ENCODE measurements around the gene ERN2. TPM values are rescaled to one million over a fixed set of nuclear protein-coding genes. Genes with fewer than 3 reads are reported as not detected.

Gene ERN2
- polyA plus RNA-seq, 1 of the 3 experiments (the other 2 are of a cell fraction), result 0.03 TPM

DNA sequence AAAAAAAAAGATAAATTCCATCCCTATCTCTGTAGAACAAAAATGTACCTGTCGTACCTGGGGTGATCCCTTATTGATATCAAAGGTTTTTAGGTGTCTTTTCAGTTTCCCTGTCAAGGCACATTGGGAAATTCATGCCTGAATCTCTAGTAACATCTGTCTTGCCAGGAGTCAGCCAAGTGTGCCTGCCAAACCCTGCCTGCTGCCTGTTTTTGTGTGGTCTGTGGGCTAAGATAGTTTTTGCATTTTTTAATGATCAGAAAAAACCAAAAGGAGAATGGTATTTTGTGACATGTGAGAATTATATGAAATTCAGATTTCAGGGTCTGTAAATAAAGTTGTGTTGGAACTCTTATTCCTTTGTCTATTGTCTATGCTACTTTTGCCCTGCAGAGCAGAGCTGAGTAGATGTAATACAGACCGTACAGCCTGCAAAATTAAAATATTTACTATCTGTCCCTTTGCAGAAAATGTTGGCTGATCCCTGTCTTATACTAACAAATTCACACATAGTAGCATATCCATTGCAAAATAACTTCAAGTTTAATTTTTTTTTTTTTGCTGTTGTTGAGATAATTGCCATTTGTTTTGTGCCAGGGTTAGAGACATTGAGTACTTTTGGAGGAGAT, 28.8 kb upstream of the ERN2 start:
- no peak for TF ChIP-seq GATA2 (CRISPR knock-in tag; IDR thresholded peaks at IDR 0.05)
- no peak for TF ChIP-seq SIN3A (IDR thresholded peaks at IDR 0.05; ENCODE audit: borderline replicate concordance, low read depth, low read length)
- no peak for TF ChIP-seq POLR2AphosphoS5 (IDR thresholded peaks at IDR 0.05; ENCODE audit: low read depth, low read length)
- TF ChIP-seq, protein P1, sequence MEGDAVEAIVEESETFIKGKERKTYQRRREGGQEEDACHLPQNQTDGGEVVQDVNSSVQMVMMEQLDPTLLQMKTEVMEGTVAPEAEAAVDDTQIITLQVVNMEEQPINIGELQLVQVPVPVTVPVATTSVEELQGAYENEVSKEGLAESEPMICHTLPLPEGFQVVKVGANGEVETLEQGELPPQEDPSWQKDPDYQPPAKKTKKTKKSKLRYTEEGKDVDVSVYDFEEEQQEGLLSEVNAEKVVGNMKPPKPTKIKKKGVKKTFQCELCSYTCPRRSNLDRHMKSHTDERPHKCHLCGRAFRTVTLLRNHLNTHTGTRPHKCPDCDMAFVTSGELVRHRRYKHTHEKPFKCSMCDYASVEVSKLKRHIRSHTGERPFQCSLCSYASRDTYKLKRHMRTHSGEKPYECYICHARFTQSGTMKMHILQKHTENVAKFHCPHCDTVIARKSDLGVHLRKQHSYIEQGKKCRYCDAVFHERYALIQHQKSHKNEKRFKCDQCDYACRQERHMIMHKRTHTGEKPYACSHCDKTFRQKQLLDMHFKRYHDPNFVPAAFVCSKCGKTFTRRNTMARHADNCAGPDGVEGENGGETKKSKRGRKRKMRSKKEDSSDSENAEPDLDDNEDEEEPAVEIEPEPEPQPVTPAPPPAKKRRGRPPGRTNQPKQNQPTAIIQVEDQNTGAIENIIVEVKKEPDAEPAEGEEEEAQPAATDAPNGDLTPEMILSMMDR (IDR thresholded peaks at IDR 0.05), result no peak
- TF ChIP-seq JUND (IDR thresholded peaks at IDR 0.05), result no peak
- no peak for TF ChIP-seq EZH2phosphoT487 (IDR thresholded peaks at IDR 0.05; ENCODE audit: borderline replicate concordance, low read depth)
- no peak for TF ChIP-seq EP300 (IDR thresholded peaks at IDR 0.05; ENCODE audit: borderline replicate concordance in 1 of 2, low read depth in 1 of 2, low read length in 1 of 2)
- no peak for TF ChIP-seq ZBTB33 (IDR thresholded peaks at IDR 0.05; ENCODE audit: borderline replicate concordance, low read depth)
- TF ChIP-seq ELF1 (IDR thresholded peaks at IDR 0.05), result no peak
- H3F3A ChIP-seq (replicated peaks; ENCODE audit: insufficient read depth), result no peaks in the 10 kb centered on the region
- H3K4me2 ChIP-seq, result no peak overlapping the region
- no peaks in the 10 kb centered on the region for H4K20me1 ChIP-seq (ENCODE audit: insufficient read depth)
- H3K9ac ChIP-seq, result no peak overlapping the region
- H3K9me3 ChIP-seq, result no peaks in the 10 kb centered on the region
- H3K27me3 ChIP-seq (ENCODE audit: insufficient read depth), result peaks cover 19% of the 10 kb centered on the region; the same call in 1 of the 2 replicates
- POLR2A ChIA-PET, result no interaction called here
- H3K36me3 ChIP-seq (replicated peaks in 1 of 2; ENCODE audit: control insufficient read depth in 1 of 2, insufficient read depth in 2 of 2, low read length in 1 of 2), result no peaks in the 10 kb centered on the region
- no peaks in the 10 kb centered on the region for H3K4me1 ChIP-seq (ENCODE audit: control insufficient read depth in 1 of 2, insufficient read depth in 2 of 2, low read depth in 1 of 2, low read length in 1 of 2)
- 10% methylated on average over 2 of the region's 2 CpGs for WGBS (ENCODE audit: low lambda C conversion rate)
- no peak for DNase-seq
- H3K79me2 ChIP-seq (ENCODE audit: insufficient read depth), result no peaks in the 10 kb centered on the region
- H2AFZ ChIP-seq (ENCODE audit: low read depth), result no peak overlapping the region
- no peak overlapping the region for H3K27ac ChIP-seq (ENCODE audit: low read depth in 2 of 2, low read length in 1 of 2)
- H3K4me3 ChIP-seq (ENCODE audit: low read depth in 2 of 2, low read length in 1 of 2), result no peak overlapping the region
- no peaks in the 10 kb centered on the region for H3K9me2 ChIP-seq
- CTCF ChIA-PET, result no interaction called here

- Histone ChIP-seq H3K27ac (ENCODE audit: low read depth in 2 of 2, low read length in 1 of 2) (no peak overlapping the region), H3K4me1 (ENCODE audit: control insufficient read depth in 1 of 2, insufficient read depth in 2 of 2, low read depth in 1 of 2, low read length in 1 of 2) (no peaks in the 10 kb centered on the region), H3K27me3 (ENCODE audit: insufficient read depth) (peaks cover 19% of the 10 kb centered on the region; the same call in 1 of the 2 replicates), H3K79me2 (ENCODE audit: insufficient read depth) (no peaks in the 10 kb centered on the region), H4K20me1 (ENCODE audit: insufficient read depth) (no peaks in the 10 kb centered on the region), H3K4me2 (no peak overlapping the region), H3K36me3 (replicated peaks in 1 of 2; ENCODE audit: control insufficient read depth in 1 of 2, insufficient read depth in 2 of 2, low read length in 1 of 2) (no peaks in the 10 kb centered on the region), H2AFZ (ENCODE audit: low read depth) (no peak overlapping the region), H3F3A (replicated peaks; ENCODE audit: insufficient read depth) (no peaks in the 10 kb centered on the region), H3K9me3 (no peaks in the 10 kb centered on the region), H3K4me3 (ENCODE audit: low read depth in 2 of 2, low read length in 1 of 2) (no peak overlapping the region), H3K9ac (no peak overlapping the region), H3K9me2 (no peaks in the 10 kb centered on the region)
- 5% methylated on average over 1 of the region's 1 CpG for WGBS (ENCODE audit: low lambda C conversion rate)
- DNase-seq, result no peak
- CTCF ChIA-PET, result no interaction called here
- POLR2A ChIA-PET, result no interaction called here
- no peak for TF ChIP-seq RFX5 (IDR thresholded peaks at IDR 0.05; ENCODE audit: low read length)
- no peak for TF ChIP-seq GATA2 (CRISPR knock-in tag; IDR thresholded peaks at IDR 0.05)
- TF ChIP-seq EP300 (IDR thresholded peaks at IDR 0.05; ENCODE audit: borderline replicate concordance in 1 of 2, low read depth in 1 of 2, low read length in 1 of 2), result no peak
- no peak for TF ChIP-seq MXI1 (IDR thresholded peaks at IDR 0.05; ENCODE audit: low read depth, low read length)
- TF ChIP-seq TEAD4 (IDR thresholded peaks at IDR 0.05; ENCODE audit: borderline replicate concordance, insufficient read depth), result no peak
- TF ChIP-seq, protein P2, sequence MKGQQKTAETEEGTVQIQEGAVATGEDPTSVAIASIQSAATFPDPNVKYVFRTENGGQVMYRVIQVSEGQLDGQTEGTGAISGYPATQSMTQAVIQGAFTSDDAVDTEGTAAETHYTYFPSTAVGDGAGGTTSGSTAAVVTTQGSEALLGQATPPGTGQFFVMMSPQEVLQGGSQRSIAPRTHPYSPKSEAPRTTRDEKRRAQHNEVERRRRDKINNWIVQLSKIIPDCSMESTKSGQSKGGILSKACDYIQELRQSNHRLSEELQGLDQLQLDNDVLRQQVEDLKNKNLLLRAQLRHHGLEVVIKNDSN (IDR thresholded peaks at IDR 0.05; ENCODE audit: borderline replicate concordance, low read depth), result no peak
- TF ChIP-seq GABPA (IDR thresholded peaks at IDR 0.05; ENCODE audit: low read depth), result no peak
- no peak for TF ChIP-seq TAF1 (IDR thresholded peaks at IDR 0.05; ENCODE audit: borderline replicate concordance, low read depth, low read length)
- TF ChIP-seq, protein P3, sequence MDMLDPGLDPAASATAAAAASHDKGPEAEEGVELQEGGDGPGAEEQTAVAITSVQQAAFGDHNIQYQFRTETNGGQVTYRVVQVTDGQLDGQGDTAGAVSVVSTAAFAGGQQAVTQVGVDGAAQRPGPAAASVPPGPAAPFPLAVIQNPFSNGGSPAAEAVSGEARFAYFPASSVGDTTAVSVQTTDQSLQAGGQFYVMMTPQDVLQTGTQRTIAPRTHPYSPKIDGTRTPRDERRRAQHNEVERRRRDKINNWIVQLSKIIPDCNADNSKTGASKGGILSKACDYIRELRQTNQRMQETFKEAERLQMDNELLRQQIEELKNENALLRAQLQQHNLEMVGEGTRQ (IDR thresholded peaks at IDR 0.05; ENCODE audit: borderline replicate concordance, low read depth, low read length), result no peak
- TF ChIP-seq FOXM1 (IDR thresholded peaks at IDR 0.05; ENCODE audit: low read depth), result no peak
- TF ChIP-seq TCF12 (IDR thresholded peaks at IDR 0.05), result no peak
- TF ChIP-seq, protein P1 (IDR thresholded peaks at IDR 0.05), result no peak
- no peak for TF ChIP-seq JUND (IDR thresholded peaks at IDR 0.05)
- TF ChIP-seq EZH2phosphoT487 (IDR thresholded peaks at IDR 0.05; ENCODE audit: borderline replicate concordance, low read depth), result no peak
Observed at GRCh38 chr16:23739516-23739915, 26.5 kb upstream of the ERN2 start.
